DMS114 treated with DMSO at 0.1 percent for 48 hours (cell line): ENCODE results near the gene ISY1.
A peak's percentile ranks its signal among the peaks of the same experiment; 100 is the strongest.
"Not testable (repeated sequence)": the region's sequence is repeated elsewhere in the genome, so short reads cannot be mapped to it uniquely, and the experiment has no call there.

Source experiments
- DNase-seq: peaks from one replicate; lab custom pipeline; 2025; ENCODE audit not compliant: unreplicated experiment; lab: John Stamatoyannopoulos, UW

Gene ISY1

GRCh38 chr3:129160891-129161859 is at the start of gene ISY1:
ISY1 (minus strand) TSS chr3:129161063; CDS start chr3:129160975, 88 bp downstream.
- peak; percentile 99 for DNase-seq

GRCh38 chr3:129207479-129207878 is 46.6 kb upstream of the ISY1 start:
- no peak for DNase-seq

DNA sequence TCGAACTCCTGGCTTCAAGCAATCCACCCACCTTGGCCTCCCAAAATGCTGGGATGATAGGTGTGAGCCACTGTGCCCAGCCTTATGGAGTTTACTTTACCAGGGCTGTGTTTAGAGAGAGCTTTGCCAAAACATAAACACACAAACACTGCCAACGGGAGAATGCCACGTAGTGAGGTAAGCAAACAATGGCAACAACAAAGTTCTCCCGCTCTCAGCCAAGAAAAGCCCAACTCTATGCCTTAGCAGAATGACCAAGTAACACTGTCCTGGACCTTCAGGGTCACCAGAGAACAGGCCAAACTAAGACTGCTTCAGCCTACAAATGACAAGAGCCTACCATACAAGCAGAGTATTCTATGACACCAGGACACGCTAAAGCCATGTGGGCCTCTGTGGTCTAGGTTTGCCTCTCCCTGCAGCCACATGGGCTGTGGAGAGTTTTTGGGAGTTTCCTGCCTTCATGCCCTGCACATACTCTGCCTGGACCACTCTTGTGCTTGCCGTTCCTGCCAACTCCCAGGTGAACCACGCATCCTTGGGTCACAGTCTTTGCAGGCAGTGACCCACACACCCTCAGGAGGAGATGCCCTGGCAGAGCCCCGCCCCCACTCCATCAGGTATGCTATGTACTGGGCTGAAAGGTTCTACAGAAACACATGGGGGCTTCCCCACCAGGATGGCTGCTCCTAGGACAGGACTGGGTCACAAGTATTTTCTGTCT is 44.4 kb upstream of the ISY1 start:
- DNase-seq: no peak

DNA sequence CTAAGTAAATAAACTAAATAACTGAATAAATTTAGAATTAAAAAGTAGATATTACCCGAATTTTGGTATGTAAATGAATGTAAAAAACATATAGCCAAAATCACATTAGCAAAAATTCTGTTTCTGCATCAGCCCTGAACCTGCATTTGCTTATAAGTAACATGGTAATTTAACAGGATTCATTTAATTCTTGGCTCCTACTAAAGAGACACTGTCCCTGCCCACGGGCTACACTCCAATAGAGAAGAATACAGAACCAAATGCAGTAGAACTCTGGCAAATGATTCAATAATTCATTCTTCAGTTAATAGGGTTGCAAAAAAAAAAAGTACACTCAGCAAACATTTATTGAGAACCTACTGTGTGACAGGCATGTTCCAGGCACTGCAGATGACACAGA is 43.6 kb upstream of the ISY1 start:
- no peak for DNase-seq

DNA sequence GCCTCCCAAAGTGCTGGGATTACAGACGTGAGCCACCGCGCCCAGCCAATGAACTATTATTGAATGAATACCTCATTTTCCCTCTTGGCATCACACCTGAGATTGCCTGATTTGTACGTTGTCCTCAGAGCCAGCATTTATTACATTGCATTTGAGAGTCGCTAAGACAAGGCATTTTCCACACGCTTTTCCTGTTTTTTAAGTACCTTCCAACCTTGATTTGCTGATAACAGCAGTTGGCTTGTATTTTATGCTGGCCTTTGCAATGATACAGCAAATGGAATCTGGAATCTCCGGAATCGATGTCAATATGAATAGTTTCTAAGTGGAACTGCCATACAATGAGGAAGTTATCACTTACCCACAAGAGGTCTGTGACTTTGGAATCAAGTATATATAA is 38.5 kb upstream of the ISY1 start:
- DNase-seq: no peak

DNA sequence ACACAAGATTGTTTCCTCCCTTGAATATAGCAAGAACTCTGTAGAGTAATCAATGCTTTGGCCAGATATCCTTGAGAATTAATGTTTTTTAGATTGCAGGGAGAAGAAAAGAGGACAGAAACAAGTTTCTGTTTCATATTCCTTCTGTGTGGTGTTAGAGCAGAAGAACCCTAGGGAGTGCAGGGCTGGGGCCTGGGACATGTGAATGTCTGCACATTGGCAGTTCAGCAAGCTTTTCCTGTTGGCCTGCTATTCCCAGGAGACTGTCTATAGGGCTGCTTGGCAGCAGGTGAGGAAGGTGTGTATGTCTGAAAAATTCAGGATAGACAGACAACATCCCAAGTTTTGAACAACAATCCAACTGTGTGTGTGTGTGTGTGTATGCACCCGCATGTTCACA is 36.5 kb upstream of the ISY1 start:
- no peak for DNase-seq

- no peak for DNase-seq
Measured at GRCh38 chr3:129196601-129197000, 35.7 kb upstream of the ISY1 start.

DNA sequence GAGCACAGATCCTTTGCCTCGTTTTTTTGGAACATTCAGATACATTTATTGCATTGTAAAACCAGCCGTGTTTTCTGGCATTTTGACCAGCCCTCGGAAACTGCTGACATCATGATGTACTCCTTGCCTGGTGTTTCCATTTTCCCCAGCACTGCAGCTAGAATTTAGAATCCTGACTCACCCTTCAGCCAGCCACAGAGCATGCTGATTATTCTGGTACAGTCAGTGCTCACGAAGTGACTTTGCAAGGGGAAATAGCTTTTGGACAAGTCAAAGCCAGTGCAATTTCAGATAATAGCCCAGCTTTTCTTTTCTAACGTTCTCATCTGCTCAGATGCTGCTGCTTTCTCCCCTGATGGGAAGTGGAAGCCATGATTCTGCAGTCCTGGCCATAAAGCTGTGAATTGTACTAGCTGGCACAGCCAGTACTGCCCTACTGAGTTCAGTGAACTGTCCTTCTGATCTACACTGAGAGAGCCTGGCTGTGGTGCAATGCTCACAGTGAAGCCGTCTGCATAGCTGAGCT is 34.9 kb upstream of the ISY1 start:
- no peak for DNase-seq

DNA sequence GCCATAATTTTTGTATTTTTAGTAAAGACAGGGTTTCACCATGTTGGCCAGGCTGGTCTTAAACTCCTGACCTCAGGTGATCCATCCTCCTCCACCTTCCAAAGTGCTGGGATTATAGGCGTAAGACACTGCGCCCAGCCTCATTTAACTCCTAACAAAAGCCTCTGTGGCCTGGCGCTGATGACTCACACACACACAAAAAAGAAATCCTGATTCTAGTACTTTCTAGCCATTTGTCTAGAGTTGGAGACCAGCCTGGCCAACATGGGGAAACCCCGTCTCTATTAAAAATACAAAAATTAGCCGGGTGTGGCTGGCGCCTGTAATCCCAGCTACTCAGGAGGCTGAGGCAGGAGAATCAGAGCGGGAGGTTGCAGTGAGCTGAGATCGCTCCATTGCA is 28.9 kb upstream of the ISY1 start:
- not testable (repeated sequence) for DNase-seq

DNA sequence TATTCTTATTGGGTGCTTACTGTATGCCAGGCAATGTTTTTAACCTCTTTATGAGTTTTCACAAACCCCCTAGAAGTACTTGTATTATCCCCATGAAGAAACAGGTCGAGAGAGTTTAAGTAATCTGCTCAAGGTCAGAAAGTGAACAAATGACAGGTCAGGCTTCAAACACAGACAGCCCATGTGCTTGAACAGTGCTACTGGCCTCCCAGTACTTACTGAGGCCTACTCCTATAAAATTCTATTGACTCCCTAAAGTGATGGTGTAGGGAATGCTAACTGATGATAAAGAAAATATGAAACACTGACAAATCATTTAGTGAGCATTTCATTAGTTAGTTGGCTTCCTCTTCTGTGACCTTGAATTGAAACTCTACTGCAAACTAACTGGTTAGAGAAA is 27.0 kb upstream of the ISY1 start:
- no peak for DNase-seq

DNA sequence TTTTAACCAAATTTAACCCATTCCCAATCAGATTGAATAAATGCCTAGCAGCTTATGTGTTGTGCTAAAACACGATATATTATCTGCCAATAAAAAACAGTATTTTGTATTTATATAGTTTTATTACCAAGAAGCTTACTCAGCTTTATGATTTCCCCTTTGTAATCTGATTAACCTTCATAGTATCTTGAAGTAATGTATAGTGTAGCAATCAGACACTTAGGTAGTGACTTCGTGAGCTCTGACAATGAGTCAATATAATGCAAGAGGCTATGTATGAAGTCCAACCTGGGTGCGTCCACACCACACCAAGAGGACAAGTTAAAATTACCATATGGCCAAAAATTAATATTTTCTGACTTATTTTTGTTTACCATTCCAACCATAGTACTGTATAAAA is 24.9 kb upstream of the ISY1 start:
- DNase-seq: no peak

GRCh38 chr3:129184784-129185542 is 24.1 kb upstream of the ISY1 start:
- not testable (repeated sequence) for DNase-seq

GRCh38 chr3:129184396-129184657 is 23.5 kb upstream of the ISY1 start:
- no peak for DNase-seq

DNA sequence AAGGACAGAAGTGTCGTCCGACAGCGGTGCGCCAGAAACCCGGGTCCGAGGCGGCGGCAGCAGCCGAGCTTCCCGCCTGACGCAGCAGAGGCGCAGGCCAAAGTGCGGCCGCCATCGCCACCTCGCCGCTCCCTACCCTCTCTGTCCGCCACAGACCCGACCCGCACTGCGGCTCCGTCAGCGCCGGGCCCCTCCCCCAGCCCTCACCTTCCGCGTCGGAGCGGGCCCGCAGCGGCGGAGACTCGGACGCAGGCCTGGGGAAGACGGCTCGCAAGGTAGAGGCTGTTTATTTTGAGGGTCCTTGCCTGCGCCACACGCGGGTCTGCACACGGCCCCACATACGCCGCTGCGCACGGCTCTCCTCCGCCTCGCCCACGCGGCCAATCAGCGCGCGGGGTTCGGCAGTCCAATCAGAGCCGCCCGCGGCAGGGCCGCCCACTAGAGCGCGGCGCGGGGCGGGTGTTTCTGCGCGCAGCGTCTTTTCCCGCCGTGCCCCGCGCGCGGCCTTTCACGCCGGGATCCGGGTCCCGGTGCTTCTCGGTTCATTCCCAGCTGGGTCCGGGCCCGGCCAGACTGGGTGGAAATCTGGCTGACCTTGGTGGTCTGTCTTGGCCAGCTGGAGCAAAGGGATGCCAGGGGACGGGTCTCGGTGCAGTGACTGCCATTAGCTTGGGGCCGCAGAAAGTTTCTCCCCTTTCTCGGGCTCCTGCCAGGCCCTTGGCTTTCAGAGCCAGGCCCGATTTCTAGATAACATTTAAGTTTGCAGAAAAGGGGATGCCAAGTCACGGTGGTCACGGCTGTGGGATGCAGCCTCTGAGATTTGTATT is 22.9 kb upstream of the ISY1 start, which contains the start of gene CNBP:
CNBP (minus strand) TSS at position 328 of the 827 bp plus-strand sequence. CDS start 12,139 bp downstream, outside the sequence.
- peak; percentile 81 for DNase-seq

GRCh38 chr3:129182390-129183185 is 21.7 kb upstream of the ISY1 start:
- DNase-seq: peak; percentile 29

DNA sequence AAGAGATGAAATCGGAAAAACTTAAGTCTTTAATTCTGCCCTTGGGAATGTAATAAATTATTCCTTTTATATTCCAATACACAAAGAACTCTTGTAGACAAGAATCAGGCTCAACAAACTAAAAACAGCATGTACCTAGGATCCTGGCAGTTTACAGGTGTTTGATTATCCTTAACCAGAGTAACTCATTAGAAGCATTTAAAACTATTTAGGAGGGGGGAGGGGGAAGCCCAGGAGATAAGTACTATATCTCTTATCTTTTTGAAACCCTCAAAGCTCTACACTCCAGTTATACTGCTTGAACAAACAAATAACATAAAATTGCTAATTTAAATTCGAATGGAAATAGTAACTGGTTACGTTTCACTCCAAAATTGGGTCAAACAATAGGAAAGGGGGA is 21.0 kb upstream of the ISY1 start:
- no peak for DNase-seq

GRCh38 chr3:129180461-129180860 is 19.6 kb upstream of the ISY1 start:
- no peak for DNase-seq

DNA sequence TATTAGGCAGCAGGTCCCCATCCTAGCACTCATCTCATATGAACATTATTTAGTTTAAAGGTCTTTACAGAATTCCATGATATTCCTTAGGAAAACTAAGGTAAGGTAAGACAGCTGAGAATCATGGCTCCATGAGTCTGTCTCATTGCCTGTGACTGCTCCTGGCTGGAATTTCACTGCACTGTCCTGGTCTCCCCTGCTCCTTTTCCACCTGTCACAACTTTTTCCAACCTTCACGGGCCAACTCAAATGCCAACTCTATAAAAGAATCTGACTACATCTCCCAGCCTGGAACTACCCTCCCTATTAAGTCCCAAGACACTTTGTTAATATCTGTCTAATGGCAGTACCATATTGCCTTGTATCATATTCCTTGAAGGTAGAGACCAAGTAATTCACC is 15.2 kb upstream of the ISY1 start:
- no peak for DNase-seq

- DNase-seq: no peak
Measured at GRCh38 chr3:129173725-129174124, 12.9 kb upstream of the ISY1 start.

DNA sequence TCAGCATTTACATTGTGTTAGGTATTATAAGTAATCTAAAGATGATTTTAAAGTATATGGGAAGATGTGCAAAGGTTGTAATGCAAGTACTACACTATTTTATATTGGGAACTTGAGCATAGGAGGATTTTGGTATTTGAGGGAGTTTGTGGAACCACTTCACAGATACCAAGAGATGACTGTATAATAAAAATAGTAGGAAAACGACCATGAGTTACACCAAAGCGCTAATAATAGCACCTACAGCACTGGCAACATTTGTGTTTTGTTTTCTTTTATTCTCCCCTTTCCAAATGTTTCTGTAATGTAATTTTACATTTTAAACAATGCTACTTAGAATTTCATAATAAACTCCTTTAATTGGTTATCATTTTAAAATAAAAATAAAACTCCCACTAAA is 12.3 kb upstream of the ISY1 start:
- DNase-seq: no peak
